KBM-7 (cell line): ENCODE measurements around the gene HADHA.
"Not testable (repeated sequence)": the region's sequence is repeated elsewhere in the genome, so short reads cannot be mapped to it uniquely, and the experiment has no call there.

Experiments
- DNase-seq: peaks from one replicate; pipeline ENCODE4 v3.0.0-alpha.2; 2015
- in situ Hi-C: fragments of 300-500 bp; cut with MboI; formaldehyde crosslinking; loops from 2 replicates; pipeline ENCODE4 v1.14.3; 2020; ENCODE audit warnings: low sequenced_read_pairs, low pct_unique_long_range_greater_than_20kb, mixed read lengths

HADHA gene

GRCh38 chr2:26179446-26179913 is 65.0 kb downstream of the HADHA start:
- in situ Hi-C loops, result no loop called here
- peak; percentile 28 for DNase-seq

- DNase-seq, result no peak
- in situ Hi-C loops, result no loop called here
Measured at GRCh38 chr2:26178746-26179436, 65.5 kb downstream of the HADHA start.

- in situ Hi-C loops, result no loop called here
- no peak for DNase-seq
Measured at GRCh38 chr2:26178246-26178645, 66.2 kb downstream of the HADHA start.

- DNase-seq, result no peak
- in situ Hi-C loops, result no loop called here
Measured at GRCh38 chr2:26177122-26177521, 67.3 kb downstream of the HADHA start.

GRCh38 chr2:26176279-26176615 is 68.2 kb downstream of the HADHA start:
- in situ Hi-C loops, result no loop called here
- no peak for DNase-seq

- no peak for DNase-seq
- in situ Hi-C loops, result no loop called here
Measured at GRCh38 chr2:26175466-26176278, 68.8 kb downstream of the HADHA start.

- DNase-seq, result no peak
- in situ Hi-C loops, result no loop called here
Measured at GRCh38 chr2:26174691-26175465, 69.6 kb downstream of the HADHA start.

GRCh38 chr2:26173776-26174482 is 70.5 kb downstream of the HADHA start:
- in situ Hi-C loops, result no loop called here
- no peak for DNase-seq

GRCh38 chr2:26172871-26173775 is 71.3 kb downstream of the HADHA start, which contains the start of gene GAREM2:
Gene GAREM2 (plus strand): TSS chr2:26173088. CDS start chr2:26173221, 133 bp downstream.
- in situ Hi-C loops, result no loop called here
- DNase-seq, result no peak

GRCh38 chr2:26172189-26172870 is 72.1 kb downstream of the HADHA start:
- no peak for DNase-seq
- in situ Hi-C loops, result no loop called here

- no peak for DNase-seq
- in situ Hi-C loops, result no loop called here
Measured at GRCh38 chr2:26170795-26171194, 73.6 kb downstream of the HADHA start.

- in situ Hi-C loops, result no loop called here
- no peak for DNase-seq
Measured at GRCh38 chr2:26169681-26170414, 74.6 kb downstream of the HADHA start.

- DNase-seq, result no peak
- in situ Hi-C loops, result no loop called here
Measured at GRCh38 chr2:26169226-26169625, 75.2 kb downstream of the HADHA start.

GRCh38 chr2:26168785-26169184 is 75.6 kb downstream of the HADHA start:
- DNase-seq, result no peak
- in situ Hi-C loops, result no loop called here

GRCh38 chr2:26166541-26166940 is 77.9 kb downstream of the HADHA start:
- in situ Hi-C loops, DNase-seq: not testable (repeated sequence)

GRCh38 chr2:26165403-26165802 is 79.0 kb downstream of the HADHA start:
- DNase-seq, result no peak
- in situ Hi-C loops, result no loop called here

GRCh38 chr2:26164641-26165211 is 79.7 kb downstream of the HADHA start:
- in situ Hi-C loops, result no loop called here
- DNase-seq, result no peak
